ENCODE measurements around the gene CREB5. TPM values are rescaled to one million over a fixed set of nuclear protein-coding genes. Genes with fewer than 3 reads are reported as not detected.

Gene CREB5
- total RNA-seq, 2 experiments from 2014 or later = not detected

- no peaks in the 10 kb centered on the region for H3K36me3 Mint-ChIP-seq (ENCODE audit: low read depth)
- POLR2A ChIA-PET = no interaction called here
- no peaks in the 10 kb centered on the region for H3K9me3 Mint-ChIP-seq (ENCODE audit: insufficient read depth)
- H3K4me1 Mint-ChIP-seq (ENCODE audit: low read depth) = peaks cover 2% of the 10 kb centered on the region
- H3K27ac Mint-ChIP-seq = no peak overlapping the region
- H3K4me3 Mint-ChIP-seq = no peak overlapping the region
- no peak for DNase-seq
- no peak for ATAC-seq
- CTCF ChIA-PET = no interaction called here
- no peaks in the 10 kb centered on the region for H3K27me3 Mint-ChIP-seq (ENCODE audit: low read depth)
Measured at GRCh38 chr7:28750981-28751380, 338.7 kb downstream of the CREB5 start.

- H3K4me1 Mint-ChIP-seq (ENCODE audit: low read depth) = peaks cover 2% of the 10 kb centered on the region
- CTCF ChIA-PET = no interaction called here
Measured at GRCh38 chr7:28753613-28754012, 341.3 kb downstream of the CREB5 start.

GRCh38 chr7:28754027-28754426 lies 341.7 kb downstream of the CREB5 start:
- H3K27me3 Mint-ChIP-seq (ENCODE audit: low read depth) = no peaks in the 10 kb centered on the region
- no peak for DNase-seq
- H3K4me1 Mint-ChIP-seq (ENCODE audit: low read depth) = peaks cover 2% of the 10 kb centered on the region
- H3K9me3 Mint-ChIP-seq (ENCODE audit: insufficient read depth) = no peaks in the 10 kb centered on the region
- ChIA-PET POLR2A (interaction anchor here (0.7 kb wide), 1 partner anchor 23 kb away, joined by 4 read pairs; no protein-coding TSS in a partner anchor), CTCF (no interaction called here)
- no peak overlapping the region for H3K27ac Mint-ChIP-seq
- ATAC-seq = no peak
- no peaks in the 10 kb centered on the region for H3K36me3 Mint-ChIP-seq (ENCODE audit: low read depth)
- H3K4me3 Mint-ChIP-seq = no peak overlapping the region

More at GRCh38 chr7:28753613-28754012, 341.3 kb downstream of the CREB5 start:
- POLR2A ChIA-PET = interaction anchor here (0.7 kb wide), 1 partner anchor 23 kb away, joined by 4 read pairs; no protein-coding TSS in a partner anchor
- DNase-seq = no peak
- H3K4me3 Mint-ChIP-seq = no peak overlapping the region
- H3K36me3 Mint-ChIP-seq (ENCODE audit: low read depth) = no peaks in the 10 kb centered on the region
- H3K27ac Mint-ChIP-seq = no peak overlapping the region
- no peaks in the 10 kb centered on the region for H3K27me3 Mint-ChIP-seq (ENCODE audit: low read depth)
- no peak for ATAC-seq
- no peaks in the 10 kb centered on the region for H3K9me3 Mint-ChIP-seq (ENCODE audit: insufficient read depth)

GRCh38 chr7:28754447-28754846 lies 342.1 kb downstream of the CREB5 start:
- POLR2A ChIA-PET = interaction anchor here (0.7 kb wide), 1 partner anchor 22 kb away, joined by 4 read pairs; no protein-coding TSS in a partner anchor
- no peak overlapping the region for H3K4me3 Mint-ChIP-seq

GRCh38 chr7:28755255-28755654 lies 342.9 kb downstream of the CREB5 start:
- ATAC-seq (no peak), DNase-seq (no peak)
- Mint-ChIP-seq H3K36me3 (ENCODE audit: low read depth) (no peaks in the 10 kb centered on the region), H3K27me3 (ENCODE audit: low read depth) (no peaks in the 10 kb centered on the region), H3K27ac (no peak overlapping the region), H3K9me3 (ENCODE audit: insufficient read depth) (no peaks in the 10 kb centered on the region), H3K4me1 (ENCODE audit: low read depth) (no peaks in the 10 kb centered on the region), H3K4me3 (no peak overlapping the region)
- ChIA-PET CTCF (no interaction called here), POLR2A (no interaction called here)

More at GRCh38 chr7:28754447-28754846, 342.1 kb downstream of the CREB5 start:
- H3K4me1 Mint-ChIP-seq (ENCODE audit: low read depth) = no peaks in the 10 kb centered on the region
- no peaks in the 10 kb centered on the region for H3K36me3 Mint-ChIP-seq (ENCODE audit: low read depth)
- DNase-seq (no peak), ATAC-seq (no peak)
- no peaks in the 10 kb centered on the region for H3K9me3 Mint-ChIP-seq (ENCODE audit: insufficient read depth)
- H3K27me3 Mint-ChIP-seq (ENCODE audit: low read depth) = no peaks in the 10 kb centered on the region
- CTCF ChIA-PET = no interaction called here
- H3K27ac Mint-ChIP-seq = no peak overlapping the region

- ChIA-PET CTCF (no interaction called here), POLR2A (no interaction called here)
- Mint-ChIP-seq H3K27me3 (ENCODE audit: low read depth) (peaks cover 2% of the 10 kb centered on the region), H3K4me3 (no peak overlapping the region), H3K9me3 (ENCODE audit: insufficient read depth) (no peaks in the 10 kb centered on the region), H3K36me3 (ENCODE audit: low read depth) (no peaks in the 10 kb centered on the region), H3K4me1 (ENCODE audit: low read depth) (no peaks in the 10 kb centered on the region), H3K27ac (no peak overlapping the region)
- DNase-seq (no peak), ATAC-seq (no peak)
Measured at GRCh38 chr7:28758186-28758585, 345.9 kb downstream of the CREB5 start.

GRCh38 chr7:28759475-28759971 lies 347.2 kb downstream of the CREB5 start:
- CTCF ChIA-PET = no interaction called here
- POLR2A ChIA-PET = no interaction called here
- Mint-ChIP-seq H3K27me3 (ENCODE audit: low read depth) (peaks cover 2% of the 10 kb centered on the region), H3K4me3 (no peak overlapping the region), H3K36me3 (ENCODE audit: low read depth) (no peaks in the 10 kb centered on the region), H3K27ac (no peak overlapping the region), H3K9me3 (ENCODE audit: insufficient read depth) (no peaks in the 10 kb centered on the region), H3K4me1 (ENCODE audit: low read depth) (no peaks in the 10 kb centered on the region)
- DNase-seq = no peak
- no peak for ATAC-seq

GRCh38 chr7:28761505-28761904 lies 349.2 kb downstream of the CREB5 start:
- Mint-ChIP-seq H3K4me1 (ENCODE audit: low read depth) (no peaks in the 10 kb centered on the region), H3K27ac (no peak overlapping the region), H3K9me3 (ENCODE audit: insufficient read depth) (no peaks in the 10 kb centered on the region), H3K4me3 (no peak overlapping the region), H3K36me3 (ENCODE audit: low read depth) (no peaks in the 10 kb centered on the region), H3K27me3 (ENCODE audit: low read depth) (peaks cover 6% of the 10 kb centered on the region)
- no peak for ATAC-seq
- no peak for DNase-seq
- ChIA-PET CTCF (no interaction called here), POLR2A (no interaction called here)

- ATAC-seq (no peak), DNase-seq (no peak)
- Mint-ChIP-seq H3K27ac (no peak overlapping the region), H3K9me3 (ENCODE audit: insufficient read depth) (no peaks in the 10 kb centered on the region), H3K4me3 (no peak overlapping the region), H3K36me3 (ENCODE audit: low read depth) (no peaks in the 10 kb centered on the region), H3K27me3 (ENCODE audit: low read depth) (peaks cover 6% of the 10 kb centered on the region), H3K4me1 (ENCODE audit: low read depth) (no peaks in the 10 kb centered on the region)
- ChIA-PET CTCF (no interaction called here), POLR2A (no interaction called here)
Measured at GRCh38 chr7:28762651-28763050, 350.3 kb downstream of the CREB5 start.

GRCh38 chr7:28766359-28766758 lies 354.0 kb downstream of the CREB5 start:
- ChIA-PET CTCF (no interaction called here), POLR2A (no interaction called here)
- H3K9me3 Mint-ChIP-seq (ENCODE audit: insufficient read depth) = no peaks in the 10 kb centered on the region
- H3K36me3 Mint-ChIP-seq (ENCODE audit: low read depth) = no peaks in the 10 kb centered on the region
- no peak overlapping the region for H3K4me3 Mint-ChIP-seq
- ATAC-seq = no peak
- DNase-seq = no peak
- H3K27ac Mint-ChIP-seq = no peak overlapping the region
- peaks cover 4% of the 10 kb centered on the region for H3K27me3 Mint-ChIP-seq (ENCODE audit: low read depth)
- H3K4me1 Mint-ChIP-seq (ENCODE audit: low read depth) = no peaks in the 10 kb centered on the region

GRCh38 chr7:28767356-28767755 lies 355.0 kb downstream of the CREB5 start:
- no peak overlapping the region for H3K27ac Mint-ChIP-seq
- POLR2A ChIA-PET = no interaction called here
- CTCF ChIA-PET = no interaction called here
- H3K4me3 Mint-ChIP-seq = no peak overlapping the region
- H3K9me3 Mint-ChIP-seq (ENCODE audit: insufficient read depth) = no peaks in the 10 kb centered on the region
- ATAC-seq (no peak), DNase-seq (no peak)
- H3K4me1 Mint-ChIP-seq (ENCODE audit: low read depth) = no peaks in the 10 kb centered on the region
- H3K36me3 Mint-ChIP-seq (ENCODE audit: low read depth) = no peaks in the 10 kb centered on the region
- H3K27me3 Mint-ChIP-seq (ENCODE audit: low read depth) = peaks cover 4% of the 10 kb centered on the region

- no peaks in the 10 kb centered on the region for H3K9me3 Mint-ChIP-seq (ENCODE audit: insufficient read depth)
- ChIA-PET POLR2A (no interaction called here), CTCF (no interaction called here)
- H3K4me1 Mint-ChIP-seq (ENCODE audit: low read depth) = no peaks in the 10 kb centered on the region
- H3K4me3 Mint-ChIP-seq = no peak overlapping the region
- ATAC-seq (no peak), DNase-seq (no peak)
- H3K36me3 Mint-ChIP-seq (ENCODE audit: low read depth) = no peaks in the 10 kb centered on the region
- H3K27ac Mint-ChIP-seq = no peak overlapping the region
- H3K27me3 Mint-ChIP-seq (ENCODE audit: low read depth) = peaks cover 7% of the 10 kb centered on the region
Measured at GRCh38 chr7:28768577-28769147, 356.3 kb downstream of the CREB5 start.
